ENCODE data around the gene USP36.
A peak's percentile ranks its signal among the peaks of the same experiment; 100 is the strongest.

The USP36 gene

DNA sequence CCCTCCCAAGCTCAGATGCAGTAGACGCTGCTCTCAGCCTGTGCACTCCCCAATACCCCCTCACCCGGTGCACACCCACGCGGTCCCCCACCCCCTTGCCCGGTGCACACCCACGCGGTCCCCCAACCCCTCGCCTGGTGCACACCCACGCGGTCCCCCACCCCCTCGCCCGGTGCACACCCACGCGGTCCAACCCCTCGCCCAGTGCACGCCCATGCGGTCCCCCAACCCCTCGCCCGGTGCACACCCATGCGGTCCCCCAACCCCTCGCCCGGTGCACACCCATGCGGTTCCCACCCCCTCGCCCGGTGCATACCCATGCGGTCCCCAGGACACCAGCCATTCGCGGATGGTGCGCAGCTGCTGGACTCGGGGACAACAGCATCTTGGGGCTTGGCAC is 38.6 kb downstream of the USP36 start:
- in situ Hi-C loops (cut with HindIII; ENCODE audit: low sequenced_read_pairs): no loop called here
- no peak for DNase-seq (ENCODE audit: low read depth)
- no peak overlapping the region for H3K4me3 ChIP-seq (ENCODE audit: low read depth, low read length)
- TF ChIP-seq, protein P1, sequence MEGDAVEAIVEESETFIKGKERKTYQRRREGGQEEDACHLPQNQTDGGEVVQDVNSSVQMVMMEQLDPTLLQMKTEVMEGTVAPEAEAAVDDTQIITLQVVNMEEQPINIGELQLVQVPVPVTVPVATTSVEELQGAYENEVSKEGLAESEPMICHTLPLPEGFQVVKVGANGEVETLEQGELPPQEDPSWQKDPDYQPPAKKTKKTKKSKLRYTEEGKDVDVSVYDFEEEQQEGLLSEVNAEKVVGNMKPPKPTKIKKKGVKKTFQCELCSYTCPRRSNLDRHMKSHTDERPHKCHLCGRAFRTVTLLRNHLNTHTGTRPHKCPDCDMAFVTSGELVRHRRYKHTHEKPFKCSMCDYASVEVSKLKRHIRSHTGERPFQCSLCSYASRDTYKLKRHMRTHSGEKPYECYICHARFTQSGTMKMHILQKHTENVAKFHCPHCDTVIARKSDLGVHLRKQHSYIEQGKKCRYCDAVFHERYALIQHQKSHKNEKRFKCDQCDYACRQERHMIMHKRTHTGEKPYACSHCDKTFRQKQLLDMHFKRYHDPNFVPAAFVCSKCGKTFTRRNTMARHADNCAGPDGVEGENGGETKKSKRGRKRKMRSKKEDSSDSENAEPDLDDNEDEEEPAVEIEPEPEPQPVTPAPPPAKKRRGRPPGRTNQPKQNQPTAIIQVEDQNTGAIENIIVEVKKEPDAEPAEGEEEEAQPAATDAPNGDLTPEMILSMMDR (IDR thresholded peaks at IDR 0.05; ENCODE audit: low read depth, low read length, missing control alignments): no peak

DNA sequence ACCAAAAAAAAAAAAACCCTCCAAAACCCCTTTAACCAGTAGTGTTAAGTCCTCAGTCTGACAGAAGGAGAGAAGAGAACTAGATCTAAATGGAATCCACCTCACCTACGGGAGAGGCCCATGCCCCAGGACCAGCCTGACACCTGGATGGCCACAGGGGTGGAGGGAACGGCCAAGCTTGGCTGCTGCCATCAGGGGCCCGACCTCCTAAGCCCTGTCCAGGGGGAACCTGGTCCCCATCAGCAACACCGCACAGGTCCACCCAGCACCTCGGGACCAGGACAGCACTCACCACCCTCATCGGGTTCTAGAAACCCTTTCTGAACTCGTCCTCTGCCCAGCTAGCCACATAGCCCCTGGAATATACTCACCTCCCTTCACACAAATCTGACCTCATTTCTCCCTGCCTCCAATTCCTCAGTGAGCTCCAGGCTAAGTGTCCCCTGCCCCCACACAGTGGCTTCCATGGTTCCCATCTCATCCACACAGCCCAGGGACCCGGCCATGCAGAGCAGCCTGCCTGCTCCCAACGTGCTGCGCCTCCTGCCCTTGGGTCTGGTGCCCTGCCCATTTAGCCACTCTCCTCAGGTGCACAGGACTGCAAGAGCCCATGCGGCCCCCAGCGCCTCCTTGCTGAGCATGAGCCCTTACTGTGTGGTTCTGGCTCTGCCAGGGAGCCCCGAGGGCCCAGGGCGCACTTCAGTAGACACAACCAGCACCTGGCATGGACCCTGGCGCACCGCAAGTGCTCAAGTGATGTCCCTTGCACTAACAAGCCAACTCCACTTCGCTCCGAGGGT is 40.3 kb downstream of the USP36 start:
- no peak overlapping the region for H3K4me3 ChIP-seq (ENCODE audit: low read depth, low read length)
- TF ChIP-seq, protein P1 (IDR thresholded peaks at IDR 0.05; ENCODE audit: low read depth, low read length, missing control alignments): no peak
- in situ Hi-C loops (cut with HindIII; ENCODE audit: low sequenced_read_pairs): no loop called here
- no peak for DNase-seq (ENCODE audit: low read depth)

DNA sequence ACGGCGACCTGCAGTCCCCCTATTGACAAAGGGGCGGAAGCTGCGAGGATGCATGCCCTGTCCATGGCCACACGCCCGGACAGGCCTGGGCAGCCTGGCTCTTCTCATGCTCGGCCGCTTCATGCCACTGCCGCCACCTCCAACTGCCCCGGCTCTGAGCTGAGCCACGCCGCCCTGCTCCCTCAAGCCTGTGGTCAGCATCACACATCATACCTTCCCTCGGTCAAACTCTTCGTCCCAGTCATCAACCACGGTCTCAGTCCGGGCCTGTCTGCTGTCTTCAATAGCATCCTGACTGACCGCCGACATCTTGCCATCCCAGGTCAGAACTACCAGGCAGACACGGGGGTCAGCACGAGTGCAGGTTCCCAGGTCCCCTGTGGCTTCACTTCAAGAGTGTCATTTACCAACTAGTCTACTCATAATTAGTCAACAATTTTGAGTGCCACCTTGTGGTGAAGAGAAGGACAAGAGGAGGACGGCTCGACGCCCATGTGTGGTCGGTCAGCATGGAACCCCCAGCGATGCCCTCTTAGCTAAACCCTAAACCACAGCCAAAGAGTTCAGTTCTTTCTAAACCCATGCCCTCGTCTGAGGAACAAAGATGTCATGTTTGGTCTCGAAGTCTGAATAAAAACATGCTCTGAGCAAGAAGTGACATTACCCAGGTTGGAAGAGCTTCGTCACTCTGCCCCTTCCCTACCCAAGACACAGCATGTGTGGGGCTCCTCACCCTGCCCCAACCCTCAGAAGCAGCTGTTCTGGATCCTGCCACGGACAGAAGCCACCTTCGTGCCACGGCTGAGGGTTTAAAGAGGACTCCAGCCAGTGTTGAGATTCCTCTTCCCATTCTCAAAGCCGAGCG is 41.7 kb downstream of the USP36 start:
- TF ChIP-seq, protein P1 (IDR thresholded peaks at IDR 0.05; ENCODE audit: low read depth, low read length, missing control alignments): peak; percentile 48
- in situ Hi-C loops (cut with HindIII; ENCODE audit: low sequenced_read_pairs): no loop called here
- DNase-seq (ENCODE audit: low read depth): no peak
- H3K4me3 ChIP-seq (ENCODE audit: low read depth, low read length): no peak overlapping the region

DNA sequence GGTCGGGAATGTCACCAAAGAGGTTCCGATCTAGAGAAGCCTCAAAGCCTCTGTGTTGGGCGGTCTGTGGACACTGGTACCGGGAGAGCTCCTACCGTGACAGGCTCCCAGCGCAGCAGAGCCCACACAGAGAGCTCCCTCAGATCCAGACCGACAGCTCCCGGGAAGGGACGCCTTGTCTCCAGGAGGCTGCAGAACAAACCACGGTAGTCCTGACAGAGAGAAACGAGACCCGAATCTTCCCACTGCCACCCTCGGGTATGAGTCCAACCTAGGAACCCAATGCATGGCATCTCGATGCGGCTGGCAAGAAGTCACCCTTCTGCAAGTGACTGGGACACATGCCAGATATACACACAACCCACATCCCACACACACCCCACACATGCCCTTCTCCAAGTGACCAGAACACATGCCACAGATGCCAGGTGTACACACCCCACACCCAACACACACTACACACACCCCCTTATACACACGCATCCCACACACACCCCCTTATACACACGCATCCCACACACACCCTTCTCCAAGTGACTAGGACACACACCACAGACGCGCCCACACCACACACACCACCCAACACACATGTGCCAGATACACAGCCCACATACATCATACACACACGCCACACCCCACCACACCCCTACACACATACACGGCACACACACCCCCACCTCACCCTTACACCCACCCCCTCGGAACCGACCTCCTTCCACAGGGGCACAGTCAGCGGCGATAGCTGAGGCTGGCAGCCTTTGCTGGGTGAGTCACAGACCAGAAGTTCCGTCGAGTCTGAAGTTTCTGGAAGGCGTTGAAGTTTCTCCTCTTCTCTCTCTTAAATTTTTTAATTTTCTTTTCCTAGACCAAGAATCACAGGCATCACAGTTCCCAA is 42.7 kb downstream of the USP36 start:
- DNase-seq (ENCODE audit: low read depth): no peak
- in situ Hi-C loops (cut with HindIII; ENCODE audit: low sequenced_read_pairs): no loop called here
- TF ChIP-seq, protein P1 (IDR thresholded peaks at IDR 0.05; ENCODE audit: low read depth, low read length, missing control alignments): no peak
- H3K4me3 ChIP-seq (ENCODE audit: low read depth, low read length): no peak overlapping the region

DNA sequence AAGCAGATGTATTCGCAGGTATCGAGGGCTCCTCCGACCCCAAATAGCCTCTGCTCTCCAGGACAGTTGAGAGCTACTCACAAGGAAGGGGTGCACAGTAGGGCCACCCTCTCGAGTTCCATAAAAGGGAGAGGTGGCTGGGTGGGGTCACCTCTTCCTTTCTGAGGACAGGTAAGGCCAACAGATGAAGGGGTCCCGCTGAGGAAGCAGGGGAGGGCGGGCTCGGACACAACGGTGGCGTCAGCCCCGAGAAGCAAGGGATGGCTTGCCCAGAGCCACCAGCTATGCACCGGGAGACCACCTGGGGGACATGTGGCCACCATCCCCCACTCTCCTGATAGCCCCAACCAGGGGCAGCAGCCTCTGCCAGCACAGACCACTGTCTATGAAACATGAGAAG is 43.4 kb downstream of the USP36 start:
- in situ Hi-C loops (cut with HindIII; ENCODE audit: low sequenced_read_pairs): no loop called here
- H3K4me3 ChIP-seq (ENCODE audit: low read depth, low read length): no peak overlapping the region
- DNase-seq (ENCODE audit: low read depth): no peak

More for the DNA sequence above, 43.4 kb downstream of the USP36 start:
- TF ChIP-seq, protein P1 (IDR thresholded peaks at IDR 0.05; ENCODE audit: low read depth, low read length, missing control alignments): no peak
